NCI-H226 (cell line): ENCODE data around the gene ZMIZ1.

ENCODE experiments used
- DNase-seq: peaks from one replicate; pipeline ENCODE4 v3.0.0-alpha.2; 2015

Gene ZMIZ1

DNA sequence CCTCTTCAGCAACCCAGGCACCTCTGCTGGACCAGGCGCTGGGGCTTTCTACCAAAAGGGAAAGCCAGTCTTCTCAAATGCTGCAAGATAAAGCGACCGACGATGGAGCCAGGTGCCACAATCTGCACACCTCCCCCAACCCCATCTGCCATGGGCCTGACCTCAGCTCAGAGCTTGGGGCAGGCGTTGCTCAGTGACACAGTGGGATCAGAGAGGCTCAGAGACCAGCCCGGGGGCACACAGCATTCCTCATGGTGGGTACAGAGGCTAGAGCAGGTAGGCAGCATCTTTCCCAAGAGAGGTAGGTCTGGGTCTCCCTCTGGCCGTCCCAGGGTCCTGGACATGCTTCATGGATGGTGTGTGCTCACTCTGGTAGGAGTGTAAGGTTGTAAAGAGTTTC is 56.3 kb downstream of the ZMIZ1 start:
- DNase-seq, result no peak

DNA sequence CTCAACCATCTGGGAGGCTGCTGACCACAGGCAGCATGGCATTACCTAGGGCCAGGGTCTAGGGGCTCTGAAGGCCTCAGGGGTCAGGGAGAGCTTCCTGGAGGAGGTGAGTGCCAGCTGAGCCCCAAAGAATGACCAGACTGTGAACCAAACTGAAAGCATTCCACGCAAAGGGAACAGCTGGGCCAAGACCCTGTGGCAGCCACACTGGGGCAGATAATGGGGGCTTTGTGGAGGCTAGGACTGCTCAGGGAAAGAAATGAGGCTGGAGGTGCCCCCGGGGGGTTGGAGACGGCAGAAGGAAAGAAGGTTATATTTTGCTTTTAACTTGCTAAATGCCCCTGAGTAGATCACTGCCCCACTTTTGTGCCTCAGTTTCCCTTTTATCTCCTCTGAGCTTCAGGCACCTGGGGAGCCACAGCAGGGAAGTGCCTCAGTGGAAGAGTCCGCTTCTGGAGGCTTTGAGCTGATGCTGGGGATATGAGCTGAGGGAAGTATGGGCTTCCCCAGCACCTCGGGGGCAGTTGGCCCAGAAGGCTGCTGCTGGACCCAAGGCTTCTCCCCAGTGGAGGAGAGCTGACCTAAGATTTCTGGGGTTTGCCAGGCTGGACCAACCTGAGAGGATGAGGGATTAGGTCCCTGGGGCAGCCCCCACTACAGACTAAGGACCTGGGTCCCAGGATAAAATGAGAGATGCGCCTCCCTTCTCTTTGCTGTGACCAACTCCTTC is 57.8 kb downstream of the ZMIZ1 start:
- DNase-seq, result no peak

DNA sequence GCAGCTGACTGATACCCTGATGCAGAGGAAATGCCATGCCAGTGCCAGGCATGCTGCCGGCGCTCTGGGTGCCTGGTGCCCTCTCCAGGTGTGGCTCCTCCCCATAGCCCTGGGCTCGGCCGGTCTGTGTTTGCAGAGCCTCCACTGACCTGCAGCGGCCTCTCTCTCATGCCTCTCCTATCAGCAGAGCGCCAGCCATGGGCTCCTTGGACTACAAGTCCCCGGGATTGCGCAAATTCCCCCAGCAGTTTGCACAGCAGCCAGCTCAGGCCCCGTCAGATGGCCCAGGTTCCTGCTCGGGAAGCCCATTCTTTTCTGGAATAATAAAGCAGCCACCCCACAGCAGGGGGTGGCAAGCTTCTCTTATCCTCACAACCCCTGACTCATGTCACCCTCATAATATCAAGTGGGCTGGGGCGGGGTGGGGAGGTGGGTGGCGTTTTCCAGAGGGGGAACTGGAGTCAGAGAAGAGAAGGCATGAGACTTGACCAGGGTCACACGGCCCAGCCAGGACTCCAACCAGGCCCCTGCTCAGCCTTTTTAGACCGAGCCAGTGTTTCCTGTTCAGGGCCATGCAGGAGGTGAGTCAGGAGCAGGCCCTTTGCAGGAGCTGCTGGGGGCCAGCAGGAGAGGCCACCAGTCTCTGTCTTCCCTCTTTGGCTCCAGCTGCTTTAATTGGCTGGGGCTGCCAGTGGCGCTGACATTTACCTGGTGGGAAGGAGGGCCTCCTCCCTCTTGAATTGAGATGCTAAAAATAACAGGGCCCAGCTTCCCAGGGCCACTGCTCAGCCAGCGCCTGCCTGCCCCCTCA is 58.6 kb downstream of the ZMIZ1 start:
- DNase-seq, result peak; percentile 95

DNA sequence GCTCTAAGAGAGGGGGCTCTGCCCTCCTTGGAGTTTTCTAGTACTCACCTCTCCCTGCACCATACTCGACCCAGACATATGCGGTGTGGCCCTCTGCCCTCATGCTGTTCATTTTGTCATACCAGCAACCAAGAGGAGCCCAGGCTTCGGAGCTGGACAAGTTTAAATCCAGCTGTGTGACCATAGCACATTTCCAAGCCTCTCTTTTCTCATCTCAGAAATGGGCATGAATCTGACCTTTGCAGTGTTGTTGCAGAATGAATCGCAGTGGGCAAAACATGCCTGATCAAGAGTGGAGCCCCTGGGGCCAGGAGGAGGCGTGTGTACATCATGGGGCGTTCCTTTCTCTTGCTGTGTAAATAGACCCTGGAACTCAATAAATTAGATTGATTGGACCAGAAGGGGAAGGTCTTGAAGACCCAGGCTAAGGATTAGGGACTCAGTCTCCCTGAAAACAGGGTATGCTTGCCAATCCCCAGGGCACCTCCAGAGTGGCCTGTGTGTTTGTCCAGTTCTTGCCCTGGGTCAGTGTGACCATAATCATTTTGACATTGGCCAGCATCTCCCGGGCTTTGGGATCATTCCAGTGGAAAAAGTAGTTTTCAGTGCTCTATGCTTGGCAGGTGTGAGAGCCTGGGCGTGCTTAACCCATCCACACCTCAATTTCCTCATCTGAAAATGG is 59.6 kb downstream of the ZMIZ1 start:
- DNase-seq, result no peak

DNA sequence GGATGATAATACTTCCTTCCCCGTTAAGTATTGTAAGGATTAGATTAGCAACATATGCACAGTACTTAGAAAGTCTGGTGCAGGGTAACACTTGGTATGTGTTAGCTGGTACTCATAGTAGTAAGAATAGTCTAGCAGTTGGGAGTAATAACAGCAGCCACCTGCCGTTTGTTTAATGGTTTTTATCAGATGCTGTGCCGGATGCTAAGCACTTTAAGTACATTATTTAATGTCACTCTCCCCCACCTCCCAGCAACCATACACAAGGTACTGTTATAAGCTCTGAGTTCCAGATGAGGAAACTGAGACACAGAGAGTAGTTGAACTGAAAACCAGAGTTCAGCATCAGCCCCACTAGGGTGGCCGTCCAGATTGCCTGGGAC is 60.1 kb downstream of the ZMIZ1 start:
- no peak for DNase-seq

DNA sequence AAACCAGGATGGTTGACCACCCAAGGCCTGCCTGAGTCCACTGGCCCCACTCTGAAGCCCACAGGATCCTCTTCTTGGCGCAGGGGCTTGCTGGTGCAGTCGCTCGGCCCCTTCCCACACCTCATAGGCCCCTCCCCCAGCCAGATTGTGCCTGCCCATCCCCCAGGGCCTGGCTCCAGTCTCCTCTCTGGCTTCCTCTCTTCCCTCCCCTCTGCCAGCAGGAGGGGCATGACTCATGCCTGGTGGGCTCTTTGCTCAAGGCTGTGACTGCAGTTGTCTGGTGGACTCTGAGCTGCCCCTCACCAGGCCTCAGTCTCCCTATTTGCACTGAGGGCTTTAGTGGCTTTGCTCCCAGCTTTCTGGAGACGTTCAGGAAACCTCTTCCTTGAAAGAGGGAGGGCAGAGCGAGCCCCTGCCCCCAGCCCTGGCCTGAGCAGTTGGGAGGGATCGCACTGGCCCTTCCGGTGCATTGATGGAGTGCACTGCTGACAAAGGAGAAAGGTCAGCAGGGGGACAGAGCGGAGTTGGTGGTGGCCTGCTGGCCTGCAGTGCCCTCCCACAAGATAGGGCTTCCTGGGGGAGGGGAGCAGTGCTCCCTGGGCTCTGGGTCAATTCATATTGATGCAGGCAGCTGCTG is 60.7 kb downstream of the ZMIZ1 start:
- DNase-seq, result peak; percentile 43

DNA sequence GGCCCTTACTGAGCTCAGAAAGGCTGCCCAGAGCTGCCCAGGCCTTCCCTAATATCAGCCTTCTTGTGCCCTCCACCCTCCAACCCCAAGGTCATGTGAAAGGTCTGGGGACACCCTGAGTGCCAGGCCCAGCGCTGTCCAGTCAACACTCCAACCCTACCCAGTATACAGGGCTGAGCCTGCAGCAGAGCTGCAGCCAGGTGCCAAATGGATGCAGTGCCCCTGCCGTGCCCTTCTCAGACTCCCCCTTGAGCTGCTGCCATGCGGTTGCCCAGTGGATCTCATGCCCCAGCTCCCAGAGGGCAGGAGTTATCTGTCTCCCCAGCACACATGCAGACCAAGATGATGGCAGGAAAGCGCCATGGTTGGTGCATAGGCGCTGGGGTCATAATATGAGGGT is 61.5 kb downstream of the ZMIZ1 start:
- DNase-seq, result no peak

DNA sequence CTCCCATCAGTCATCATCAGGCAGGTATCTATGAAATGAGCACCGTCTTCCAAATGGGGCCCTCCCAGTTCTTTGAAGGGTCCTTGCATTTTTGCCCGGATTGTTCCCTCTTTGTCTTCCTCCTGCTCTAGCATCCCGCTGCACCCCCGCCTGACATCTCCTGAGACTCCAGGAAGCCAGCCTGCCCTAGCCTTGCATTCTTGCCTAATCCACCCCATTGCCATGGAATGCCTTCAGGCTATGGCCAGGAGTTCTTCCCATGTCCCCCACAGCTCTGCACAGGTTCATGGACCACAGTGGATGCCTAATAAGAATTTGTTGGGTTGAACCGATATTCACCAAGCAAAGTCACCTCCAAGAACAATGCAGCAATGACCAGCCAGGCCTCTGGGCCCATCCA is 62.1 kb downstream of the ZMIZ1 start:
- no peak for DNase-seq

DNA sequence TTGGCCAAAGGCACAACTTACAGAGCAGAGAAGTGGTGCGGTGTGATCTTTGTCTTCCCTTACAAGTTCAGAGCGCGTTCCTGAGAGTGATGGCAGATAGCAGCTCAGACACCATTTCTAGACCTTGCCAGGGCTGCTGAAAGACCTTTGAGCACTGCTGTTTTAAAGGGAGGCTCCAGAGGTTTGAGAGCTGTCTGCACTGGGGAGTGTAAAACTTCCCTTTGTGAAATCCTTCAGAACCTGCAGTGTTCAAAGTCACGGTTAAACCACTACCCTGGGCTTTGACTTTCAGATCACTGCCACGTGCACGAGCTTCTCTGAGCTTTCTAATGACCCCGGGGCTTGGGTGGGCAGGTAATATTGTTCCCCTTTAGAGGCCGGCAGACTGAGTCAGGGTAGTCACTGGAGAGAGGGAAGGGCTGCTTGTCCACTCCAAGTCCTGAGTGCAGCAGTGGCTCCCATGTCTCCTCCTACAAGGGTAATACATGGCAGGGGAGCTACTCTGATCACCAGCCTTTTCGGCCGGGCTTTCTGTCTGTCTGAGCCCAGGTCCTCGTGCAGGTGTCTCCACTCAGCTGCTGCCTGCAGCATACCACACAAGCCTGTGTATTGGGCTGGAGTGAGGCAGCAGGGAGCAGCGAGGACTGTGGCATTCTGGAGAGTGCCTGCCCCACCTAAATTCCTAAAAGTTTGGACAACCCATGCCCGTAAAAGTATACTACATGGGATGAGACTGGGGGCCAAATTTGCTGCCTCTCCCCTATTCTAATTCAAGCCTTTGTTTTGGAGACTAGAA is 63.3 kb downstream of the ZMIZ1 start:
- no peak for DNase-seq

DNA sequence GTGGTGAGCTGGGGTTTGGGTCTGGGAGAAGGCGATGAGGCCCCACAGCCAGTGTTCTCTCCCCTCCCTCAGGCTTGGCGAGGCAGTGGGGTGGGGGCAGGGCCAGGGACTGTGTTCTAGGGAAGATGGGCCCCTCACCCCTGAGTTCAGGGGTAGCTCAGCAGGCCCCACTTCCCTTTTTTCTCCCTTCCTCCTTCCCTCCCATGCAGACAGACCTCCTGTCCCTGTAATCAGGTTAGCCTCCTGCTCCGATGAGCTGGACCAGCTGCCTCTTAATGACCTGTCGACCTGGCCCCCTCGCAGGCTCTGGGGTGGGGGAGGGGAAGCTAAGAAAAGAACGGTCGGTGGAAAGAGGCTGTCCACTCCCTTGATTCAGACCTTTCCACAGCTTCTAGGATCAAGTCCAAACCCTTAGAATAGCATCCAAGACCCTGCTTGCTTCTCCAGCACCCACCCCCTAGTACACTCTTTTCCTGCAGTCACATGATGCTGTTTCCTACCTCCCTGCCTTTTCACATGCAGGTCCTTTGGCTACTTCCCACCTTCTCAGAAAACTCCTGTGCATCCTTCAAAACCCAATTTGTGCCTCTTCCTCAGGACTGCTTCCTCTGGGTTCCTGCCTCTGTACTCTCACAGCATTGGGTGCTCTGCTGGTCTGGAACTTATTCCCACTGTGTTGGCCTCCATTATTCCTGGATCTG is 64.1 kb downstream of the ZMIZ1 start:
- no peak for DNase-seq

DNA sequence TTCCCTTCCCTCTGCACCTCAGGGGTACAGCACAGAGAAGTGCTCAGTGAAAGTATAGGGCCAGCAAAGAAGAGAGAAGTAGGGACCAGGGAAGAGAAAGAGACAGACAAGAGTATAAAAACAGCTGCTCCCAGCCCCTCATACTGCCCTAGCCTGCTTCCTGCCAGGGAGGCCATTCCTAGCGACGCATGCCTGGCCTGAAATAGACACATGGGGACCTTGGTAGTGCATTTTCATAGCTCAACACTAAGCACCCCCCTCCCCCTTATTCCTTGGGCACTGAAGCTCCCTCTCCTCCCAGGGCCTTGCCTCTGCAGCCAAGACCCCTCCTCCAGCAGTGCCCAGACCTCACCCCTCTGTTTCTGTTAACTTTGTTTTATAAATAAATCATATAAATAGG is 64.7 kb downstream of the ZMIZ1 start:
- no peak for DNase-seq

DNA sequence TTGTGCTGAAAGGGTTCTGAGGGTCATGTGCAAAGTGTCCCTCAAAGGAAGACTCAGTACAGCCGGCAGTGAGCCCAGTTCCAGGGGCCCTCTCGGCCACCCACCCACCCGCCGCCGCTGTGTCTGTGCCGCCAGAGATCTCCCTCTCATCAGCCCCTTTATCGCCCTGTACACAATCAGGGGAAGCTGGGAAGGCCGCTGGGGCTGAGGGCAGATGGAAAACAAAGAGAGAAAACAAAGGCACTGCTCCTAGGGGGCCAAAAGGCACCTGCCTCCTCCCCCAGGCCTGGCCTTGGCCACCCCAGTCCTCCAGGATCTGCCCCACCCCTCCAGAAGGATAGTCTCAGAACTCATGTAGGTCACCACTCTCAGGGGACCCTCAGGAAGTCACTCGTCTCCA is 67.0 kb downstream of the ZMIZ1 start:
- no peak for DNase-seq

DNA sequence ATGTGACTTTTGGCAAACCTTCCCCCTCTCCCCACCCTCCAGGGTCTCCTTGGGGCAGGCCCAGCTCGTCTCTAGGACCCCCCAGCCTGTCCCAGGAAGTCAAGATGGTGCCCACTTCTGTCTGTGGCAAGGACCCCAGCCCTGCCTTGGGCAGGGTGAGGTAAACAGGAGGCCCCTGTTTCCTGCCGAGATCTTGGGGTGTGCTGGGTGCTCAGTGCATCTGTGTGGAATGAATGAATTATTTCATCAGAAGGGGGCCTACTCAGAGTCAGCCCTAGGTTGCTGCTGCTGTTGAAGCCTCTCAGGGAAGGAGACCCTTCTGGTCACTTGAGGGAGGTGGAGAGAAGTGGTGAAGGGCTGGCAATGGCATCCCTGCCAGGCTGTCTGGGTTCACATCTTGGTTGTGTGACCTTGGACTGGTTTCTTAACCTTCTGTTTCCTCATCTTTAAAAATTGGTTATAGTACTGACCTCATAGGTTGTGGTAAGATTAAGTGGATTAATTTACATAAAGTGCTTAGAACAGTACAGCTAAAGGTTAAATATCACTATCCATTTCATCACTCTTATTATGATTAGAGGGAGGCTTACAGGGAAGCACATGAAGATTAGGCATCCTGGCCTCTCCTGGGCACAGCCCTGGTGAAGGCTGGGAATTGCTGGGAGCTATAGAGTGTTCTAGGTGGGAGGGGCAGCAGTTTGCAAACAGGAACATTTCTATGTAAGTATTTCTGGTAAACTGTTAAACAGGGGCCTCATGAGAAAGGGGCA is 67.7 kb downstream of the ZMIZ1 start:
- DNase-seq, result no peak

DNA sequence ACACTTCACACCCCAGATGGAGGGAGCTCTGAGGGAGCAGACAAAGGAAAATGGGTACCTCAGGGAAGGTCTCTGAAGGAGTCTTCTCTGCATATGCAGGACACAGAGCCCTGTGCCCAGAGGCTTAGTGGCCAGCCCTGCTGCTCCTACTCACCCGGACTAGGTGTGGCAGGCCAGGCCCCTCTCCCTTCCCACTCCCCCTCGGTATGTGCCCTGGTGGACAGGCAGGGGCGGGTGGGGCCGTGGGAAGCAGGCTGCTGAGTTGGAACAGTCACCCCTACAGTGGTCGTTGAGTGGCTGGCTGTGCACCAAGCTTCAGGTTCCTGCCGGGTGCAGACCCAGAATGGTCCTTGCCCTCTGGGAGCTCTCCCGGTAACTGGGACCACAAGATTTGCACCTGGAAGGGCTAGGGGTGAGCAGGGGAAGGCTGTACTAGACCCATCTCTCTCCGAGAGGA is 68.6 kb downstream of the ZMIZ1 start:
- no peak for DNase-seq

DNA sequence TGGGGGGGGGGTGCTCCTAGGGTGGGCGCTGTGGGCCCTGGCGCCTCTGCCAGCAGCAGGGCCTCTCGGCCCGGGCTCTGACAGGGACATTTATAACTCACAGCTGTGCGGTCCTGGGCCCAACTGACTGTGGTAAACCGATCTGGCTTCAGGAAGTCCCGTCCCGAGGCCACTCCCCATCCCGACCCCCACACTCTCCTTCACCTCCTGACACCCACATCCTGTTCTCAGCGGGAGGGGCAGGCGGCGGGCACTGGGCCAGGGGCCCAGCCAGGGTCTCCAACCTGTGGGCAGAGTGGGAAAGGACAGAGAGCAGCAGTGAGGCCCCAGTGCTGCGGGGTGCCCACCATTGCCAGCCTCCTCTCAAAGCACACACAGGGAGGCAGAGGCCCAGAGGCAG is 69.1 kb downstream of the ZMIZ1 start:
- DNase-seq, result no peak

DNA sequence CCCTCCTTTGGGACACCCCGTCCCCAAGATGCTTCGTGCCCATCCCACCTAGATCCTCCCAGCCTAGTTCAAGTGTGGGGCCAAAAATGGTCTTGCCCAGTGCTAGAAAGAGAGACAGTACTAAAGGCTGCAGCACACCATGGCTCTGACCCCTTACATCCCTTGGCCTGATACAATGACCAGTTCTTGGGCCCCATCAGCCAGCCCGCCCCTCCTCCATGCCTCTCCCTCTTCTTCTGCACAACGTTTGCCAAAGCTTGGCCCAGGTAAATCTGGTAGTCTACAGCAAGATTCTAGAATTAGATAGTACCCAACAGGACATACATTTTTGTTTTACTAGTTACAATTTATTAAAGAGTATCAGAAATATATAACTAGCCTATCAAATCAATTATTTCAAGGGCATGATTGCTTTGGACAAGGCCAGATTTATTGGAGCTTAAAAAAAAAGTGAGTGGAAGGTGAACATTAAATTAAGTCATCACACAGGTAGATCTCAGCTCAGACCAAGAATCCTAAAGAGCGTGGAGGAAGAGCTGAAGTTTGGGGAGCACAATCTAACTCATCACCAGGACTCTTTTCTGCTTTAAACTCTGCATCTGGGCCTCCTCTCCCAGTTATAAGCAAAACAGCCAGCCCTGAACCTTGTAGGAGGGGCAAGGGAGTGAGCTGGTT is 69.8 kb downstream of the ZMIZ1 start:
- no peak for DNase-seq

DNA sequence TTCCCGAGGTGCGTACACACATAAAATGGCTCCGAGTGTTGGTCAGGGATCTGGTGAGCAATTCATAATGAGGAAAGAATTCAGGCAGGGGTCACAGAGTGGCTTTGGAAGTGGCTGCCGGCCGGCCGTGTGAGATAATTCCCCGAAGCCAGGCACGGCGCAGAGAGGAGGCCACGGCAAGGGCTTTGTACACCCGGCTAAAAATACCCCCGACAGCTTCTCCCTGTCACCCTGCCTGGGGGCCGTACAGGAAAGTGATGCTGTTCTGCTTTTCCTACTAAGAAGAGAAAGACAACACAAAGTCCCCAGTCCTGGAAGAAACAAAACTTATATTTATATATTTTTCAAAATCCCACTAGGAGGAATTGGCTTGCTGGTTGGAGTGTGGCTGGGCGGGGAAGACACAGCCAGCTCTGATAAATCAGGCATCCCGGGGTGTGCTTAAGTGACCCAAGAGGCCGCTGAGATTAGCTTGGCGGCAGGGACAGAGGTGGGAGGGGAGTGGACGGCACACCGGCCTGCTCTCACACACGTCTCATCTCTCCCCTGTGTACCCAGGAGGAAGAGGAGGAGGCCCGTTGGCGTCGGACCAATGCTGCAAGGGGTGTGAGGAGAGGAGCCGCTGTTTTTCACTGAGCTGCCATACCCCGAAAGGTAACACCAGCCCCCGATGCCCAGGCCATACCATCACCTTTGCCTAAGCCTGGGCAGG is 70.5 kb downstream of the ZMIZ1 start:
- DNase-seq, result no peak

DNA sequence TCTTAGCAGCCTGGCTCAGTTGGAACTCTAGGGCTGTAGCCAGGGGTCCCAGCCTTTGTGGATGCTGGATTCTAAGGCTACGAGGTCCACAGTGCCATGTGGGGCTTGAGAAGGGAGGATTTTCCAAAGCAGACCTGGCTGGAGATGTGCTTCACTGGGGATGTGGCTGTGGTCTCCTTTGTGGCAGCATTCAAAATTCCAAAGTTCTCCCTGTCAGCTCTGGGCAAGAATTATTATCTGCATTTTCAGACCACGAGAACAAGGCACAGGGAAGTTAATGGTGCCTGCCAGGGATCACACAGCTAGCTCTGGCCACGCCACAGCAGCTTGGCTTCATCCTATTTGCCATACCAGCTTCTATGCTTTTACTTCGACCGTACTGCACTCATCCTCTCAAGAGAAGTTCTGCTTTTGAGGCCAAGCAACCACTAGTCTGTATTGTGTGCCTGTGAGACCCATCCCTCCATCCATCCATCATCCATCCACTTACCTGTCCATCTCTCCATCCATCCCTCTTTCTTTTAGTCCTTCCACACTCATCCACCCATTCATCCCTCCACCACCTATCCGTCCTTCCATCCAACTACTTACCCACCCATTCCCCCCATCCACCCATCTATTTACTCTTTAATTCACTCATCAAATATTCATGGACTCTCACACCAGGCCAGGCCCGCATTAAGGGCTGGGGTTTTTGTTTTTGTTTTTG is 71.5 kb downstream of the ZMIZ1 start:
- DNase-seq, result no peak

DNA sequence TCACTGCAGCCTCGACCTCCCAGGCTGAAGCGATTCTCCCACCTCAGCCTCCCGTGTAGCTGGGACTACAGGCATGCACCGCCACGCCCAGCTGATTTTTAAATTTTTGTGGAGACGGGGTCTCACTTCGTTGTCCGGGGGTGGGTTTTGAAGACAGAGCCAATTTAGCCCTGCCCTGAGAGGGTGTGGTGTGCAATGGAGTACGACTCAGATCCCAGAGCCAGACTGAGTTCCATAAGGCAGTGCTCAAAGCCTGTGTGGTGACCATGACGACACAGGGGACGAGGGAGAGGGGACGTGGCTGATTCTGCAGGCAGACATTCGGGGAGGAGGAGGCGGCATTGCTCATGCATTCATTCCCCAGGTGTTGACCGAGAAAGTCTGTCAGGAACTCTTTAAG is 72.1 kb downstream of the ZMIZ1 start:
- DNase-seq, result no peak
